G401 (cell line): ENCODE measurements around the gene LMNTD1. TPM values are rescaled to one million over a fixed set of nuclear protein-coding genes. Genes with fewer than 3 reads are reported as not detected.
"Not testable (repeated sequence)": the region's sequence is repeated elsewhere in the genome, so short reads cannot be mapped to it uniquely, and the experiment has no call there.

Source experiments
- DNase-seq: peaks from one replicate; pipeline ENCODE4 v3.0.0-alpha.2; 2015; ENCODE audit warnings: low spot score
- in situ Hi-C: cut with HindIII; loops from 2 replicates; pipeline ENCODE4 v1.10.0; 2016; ENCODE audit warnings: low sequenced_read_pairs, mixed read lengths
- total RNA-seq: library from RNA; depleted of rRNA; stranded (reverse); fragments of >200 nt; shearing (Covaris generic); gene quantifications from 2 replicates; pipeline ENCODE4 v1.2.3, GENCODE V29; 2014; rRNA removed

LMNTD1 gene
- total RNA-seq: not detected in 2 replicates

DNA sequence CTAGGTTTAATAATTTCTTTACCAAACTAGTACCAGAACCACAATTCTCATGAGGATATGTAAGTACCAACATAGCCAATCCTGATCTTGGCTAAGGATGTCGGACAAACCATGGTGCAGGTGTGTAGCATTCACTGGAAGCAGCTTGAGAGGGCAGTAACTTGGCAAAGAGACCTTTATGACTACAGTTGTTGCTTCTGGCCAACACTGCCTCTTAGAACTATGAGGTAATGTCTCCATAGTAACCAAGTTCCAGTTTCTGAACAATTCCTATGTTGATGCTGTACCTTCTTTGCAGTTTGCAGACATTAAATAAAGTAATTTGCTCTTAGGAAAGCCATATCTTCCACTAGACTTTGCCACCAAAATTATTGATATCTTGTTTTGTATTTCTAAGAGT lies at the start of gene LMNTD1:
Gene LMNTD1 (minus strand): TSS at position 186 of the 400 bp plus-strand sequence. CDS start 324 bp downstream, outside the sequence.
- DNase-seq: no peak
- in situ Hi-C loops: no loop called here

DNA sequence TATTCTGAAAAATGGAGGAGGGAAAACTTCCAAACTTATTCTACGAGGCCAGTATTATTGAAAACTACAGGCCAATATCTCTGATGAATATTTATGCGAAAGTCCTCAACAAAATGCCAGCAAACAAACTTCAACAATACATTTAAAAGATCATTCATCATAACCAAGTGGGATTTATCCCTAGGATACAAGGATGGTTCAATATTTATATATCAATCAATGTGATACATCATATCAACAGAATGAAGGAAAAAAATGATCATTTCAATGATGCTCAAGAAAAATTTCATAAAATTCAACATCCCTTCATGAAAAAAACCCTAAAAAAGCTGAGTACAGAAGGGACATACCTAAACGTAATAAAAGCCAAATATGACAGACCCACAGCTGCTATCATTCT lies 45.9 kb upstream of the LMNTD1 start:
- no peak for DNase-seq
- in situ Hi-C loops: no loop called here

- DNase-seq, in situ Hi-C loops: not testable (repeated sequence)
These were observed 42.4 kb upstream of the LMNTD1 start for GRCh38 chr12:25595496-25595895.

DNA sequence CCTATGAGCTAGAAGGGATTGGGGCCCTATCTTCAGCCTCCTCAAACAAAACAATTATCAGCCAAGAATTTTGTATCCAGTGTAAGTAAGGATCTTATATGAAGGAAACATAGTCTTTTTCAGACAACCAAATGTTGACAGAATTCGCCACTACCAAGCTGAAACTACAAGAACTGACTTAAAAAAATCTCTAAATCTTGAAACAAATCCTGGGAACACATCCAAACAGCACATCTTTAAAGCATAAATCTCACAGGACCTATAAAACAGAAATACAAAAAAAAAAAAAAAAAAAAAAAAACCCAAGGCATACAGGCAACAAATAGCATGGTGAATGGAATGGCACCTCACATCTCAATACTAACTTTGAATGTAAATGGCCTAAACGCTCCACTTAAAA lies 41.3 kb upstream of the LMNTD1 start:
- DNase-seq: no peak
- in situ Hi-C loops: no loop called here

- in situ Hi-C loops: no loop called here
- DNase-seq: no peak
These were observed 39.8 kb upstream of the LMNTD1 start for GRCh38 chr12:25592725-25593495.

DNA sequence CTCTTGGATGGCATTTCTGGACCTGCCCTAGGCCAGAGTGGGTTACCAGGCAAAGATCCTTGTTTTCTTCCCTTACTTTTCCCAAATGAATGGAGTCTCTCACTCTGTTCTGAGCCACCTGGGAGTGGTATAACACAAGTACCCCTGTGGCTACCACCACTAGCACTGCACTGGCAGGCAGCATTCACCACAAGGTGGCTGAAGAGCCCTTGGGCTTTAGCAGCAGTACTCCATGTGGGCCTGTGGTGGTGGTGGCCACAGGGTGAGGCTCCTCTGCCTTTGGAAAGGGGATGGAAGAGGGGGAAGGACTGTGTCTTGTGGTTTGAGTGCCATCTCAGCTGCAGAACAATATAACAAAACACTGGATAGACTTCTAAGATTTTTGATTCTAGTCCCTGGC lies 38.1 kb upstream of the LMNTD1 start:
- DNase-seq: no peak

DNA sequence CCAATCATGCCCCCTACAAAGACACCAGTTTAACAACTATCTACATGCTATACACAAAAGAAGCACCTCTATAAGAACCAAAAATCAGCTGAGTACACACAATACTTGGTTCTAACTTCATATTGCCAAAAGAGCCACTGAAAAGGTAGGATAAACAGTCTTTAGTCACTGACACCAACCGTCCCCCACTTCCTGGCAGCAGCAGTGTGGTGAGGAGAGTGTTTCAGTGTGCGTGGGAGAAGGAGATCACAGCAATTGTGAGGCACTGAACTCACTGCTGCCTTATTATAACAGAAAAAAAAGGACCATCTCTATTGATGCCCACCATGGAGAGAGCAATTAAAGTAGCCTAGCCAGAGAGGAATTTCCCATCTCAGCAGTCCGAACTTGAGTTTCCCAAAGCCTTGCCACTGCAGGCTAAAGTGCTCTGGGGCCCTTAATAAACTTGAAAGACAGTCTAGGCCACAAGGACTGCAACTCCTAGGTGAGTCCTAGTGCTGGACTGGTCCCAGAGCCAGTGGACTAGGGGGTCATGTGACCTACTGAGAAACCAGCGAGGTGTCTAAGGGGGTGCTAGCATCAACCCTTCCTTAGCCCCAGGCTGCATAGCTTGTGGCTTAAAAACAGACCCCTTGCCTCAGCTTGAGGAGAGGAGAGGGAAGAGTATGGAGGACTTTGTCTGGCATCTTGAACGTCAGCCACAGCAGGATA lies 37.1 kb upstream of the LMNTD1 start:
- DNase-seq: no peak
- in situ Hi-C loops: no loop called here

More for the DNA sequence above, 38.1 kb upstream of the LMNTD1 start:
- in situ Hi-C loops: no loop called here

DNA sequence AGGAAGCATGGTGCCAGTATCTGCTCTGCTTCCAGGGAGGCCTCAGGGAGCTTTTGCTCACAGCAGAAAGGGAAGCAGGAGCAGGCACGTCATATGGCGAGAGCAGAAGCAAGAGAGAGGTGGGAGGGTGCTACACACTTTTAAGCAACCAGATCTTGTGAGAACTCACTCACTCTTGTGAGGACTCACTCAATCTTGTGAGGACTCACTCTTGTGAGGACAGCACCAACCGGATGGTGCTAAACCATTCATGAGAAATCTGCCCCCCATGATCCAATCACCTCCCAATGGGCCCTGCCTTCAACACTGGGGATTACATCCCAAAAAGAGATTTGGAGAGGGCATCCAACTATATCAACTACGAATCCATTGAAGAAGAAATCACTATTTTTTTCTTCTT lies 34.3 kb upstream of the LMNTD1 start:
- no peak for DNase-seq
- in situ Hi-C loops: no loop called here

DNA sequence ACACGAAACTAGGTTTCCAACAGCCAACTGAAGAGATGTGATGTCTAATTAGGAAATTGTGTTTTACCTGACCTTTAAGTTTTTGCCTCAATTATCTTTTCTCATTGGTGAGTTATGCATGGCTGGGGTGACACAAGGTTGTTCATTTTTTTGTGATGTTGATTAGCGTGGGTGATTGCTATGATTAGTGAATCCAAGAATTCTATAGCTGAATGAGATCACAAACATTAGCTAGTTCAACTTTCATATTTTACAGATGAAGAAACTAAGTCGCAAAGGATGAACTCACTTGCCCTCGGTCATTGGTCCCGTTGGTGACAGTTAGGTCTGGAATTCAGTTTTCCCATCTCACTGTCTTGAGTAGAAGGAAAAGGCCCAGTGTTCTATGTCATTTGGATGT lies 32.6 kb upstream of the LMNTD1 start:
- in situ Hi-C loops: no loop called here
- DNase-seq: no peak

DNA sequence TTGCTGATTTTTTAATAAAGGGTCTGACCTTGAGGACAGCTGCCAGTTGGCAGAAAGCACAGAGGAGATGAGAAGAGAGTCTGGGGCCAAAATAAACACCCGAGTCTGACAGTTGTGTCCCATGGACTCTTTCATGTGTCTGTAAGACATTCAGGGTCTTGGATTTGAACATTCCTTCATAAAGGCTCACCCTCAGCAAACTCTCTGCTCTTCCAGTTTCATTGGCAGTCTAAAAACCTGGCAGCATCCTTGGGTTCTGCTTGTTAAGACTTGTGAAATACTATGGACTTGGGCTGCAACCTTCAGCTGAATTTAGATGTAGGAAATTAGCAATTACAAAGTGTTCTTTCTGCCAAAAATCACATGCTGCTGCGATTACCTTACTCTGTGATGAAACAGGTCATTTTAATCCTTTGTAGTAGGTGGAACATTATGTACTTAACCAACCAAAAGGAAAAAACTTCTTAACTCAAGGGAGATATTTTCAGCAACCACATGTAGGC lies 32.0 kb upstream of the LMNTD1 start:
- peak; percentile 27 for DNase-seq
- in situ Hi-C loops: no loop called here

DNA sequence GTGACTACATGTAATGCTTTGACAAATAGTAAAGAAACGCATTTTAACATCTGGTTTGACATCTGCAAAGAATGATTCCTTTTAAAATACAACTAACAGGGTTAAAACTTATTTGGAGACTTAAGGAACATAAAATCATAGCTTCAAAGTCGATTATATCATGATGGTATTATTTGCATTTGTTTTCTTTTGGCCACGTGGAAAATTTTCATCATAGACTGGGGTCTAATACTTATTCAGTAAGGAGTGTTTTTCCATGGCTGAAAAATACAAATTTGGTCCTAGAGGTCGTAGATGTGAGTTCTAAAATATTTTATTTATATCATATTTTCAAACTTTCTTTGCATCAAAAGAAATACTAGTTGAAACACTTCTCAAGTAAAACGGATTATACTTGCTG lies 31.5 kb upstream of the LMNTD1 start:
- in situ Hi-C loops: no loop called here
- no peak for DNase-seq

- in situ Hi-C loops: no loop called here
- no peak for DNase-seq
These were observed 30.5 kb upstream of the LMNTD1 start for GRCh38 chr12:25583545-25583944.

GRCh38 chr12:25581067-25581466 lies 28.0 kb upstream of the LMNTD1 start:
- in situ Hi-C loops: no loop called here
- DNase-seq: no peak

DNA sequence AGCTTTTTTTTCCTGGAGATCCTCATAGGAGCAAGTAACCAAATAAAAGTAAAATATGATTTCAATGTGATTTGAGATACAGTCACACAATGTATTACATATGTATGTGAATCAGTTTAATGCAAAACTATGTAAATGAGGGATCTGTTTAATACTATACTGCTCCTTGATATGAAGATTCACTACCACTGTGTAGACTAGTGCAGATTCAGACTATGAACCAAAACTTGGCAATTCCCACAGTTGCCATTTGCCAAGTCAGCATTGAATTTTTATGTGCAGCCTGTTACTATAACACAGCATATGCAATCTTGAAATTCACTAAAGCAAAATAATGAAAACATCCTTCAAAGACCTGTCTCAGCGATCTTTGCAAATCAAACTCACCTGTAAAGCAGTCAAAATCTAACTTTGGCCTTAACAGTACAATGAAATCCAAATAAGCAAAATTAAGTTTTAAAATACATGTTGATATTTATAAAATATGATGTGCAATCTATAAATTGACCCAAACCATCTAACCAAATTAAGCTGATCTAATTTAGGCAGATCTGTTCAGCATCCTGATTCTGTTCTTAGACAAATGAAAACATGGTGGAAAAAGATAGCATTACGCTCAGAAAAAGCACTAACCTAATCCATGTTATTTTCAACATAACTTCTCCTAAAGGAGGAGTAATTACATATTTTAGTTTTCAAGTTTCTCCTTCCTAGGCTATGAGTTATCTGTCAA lies 25.5 kb upstream of the LMNTD1 start:
- DNase-seq: no peak
- in situ Hi-C loops: no loop called here

DNA sequence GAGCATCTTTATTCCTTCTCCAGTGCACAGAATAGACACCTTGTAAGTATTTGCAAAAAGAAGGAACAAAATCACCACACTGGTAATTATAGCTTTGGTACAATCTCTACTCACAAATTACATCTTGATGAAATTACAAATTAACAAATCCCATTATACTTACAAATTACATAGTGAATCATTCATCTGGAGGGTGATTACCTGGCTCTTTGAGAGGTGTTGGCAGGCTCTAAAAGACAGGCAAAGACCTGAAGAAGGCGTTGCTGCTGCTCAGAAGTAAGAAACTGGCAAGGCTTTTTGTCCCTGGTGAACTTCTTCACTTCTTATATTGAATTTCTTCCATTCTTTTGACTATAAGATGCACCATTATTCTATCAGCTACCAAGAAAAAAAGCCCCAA lies 21.7 kb upstream of the LMNTD1 start:
- in situ Hi-C loops: no loop called here
- no peak for DNase-seq

- in situ Hi-C loops: no loop called here
- DNase-seq: peak; percentile 20
These were observed 20.3 kb upstream of the LMNTD1 start for GRCh38 chr12:25573346-25573745.

DNA sequence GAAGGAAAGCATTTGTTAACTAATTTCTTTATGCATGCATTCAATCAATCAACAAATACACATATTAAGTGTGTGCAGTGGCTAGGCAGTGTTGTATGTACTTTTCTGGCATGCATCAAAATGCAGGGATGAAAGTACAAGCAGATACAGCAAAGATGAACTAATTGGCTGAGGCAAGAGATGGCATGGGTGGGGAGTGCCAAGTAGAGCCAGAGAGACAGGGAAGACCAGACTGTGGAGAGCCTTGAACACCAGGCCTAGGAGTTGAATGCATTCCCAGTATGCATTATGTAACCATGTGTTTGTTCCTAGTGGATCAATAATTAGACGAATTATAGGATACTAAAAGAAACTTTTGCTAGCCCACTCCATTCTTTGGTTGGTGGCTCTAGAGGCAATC lies 17.3 kb upstream of the LMNTD1 start:
- in situ Hi-C loops: no loop called here
- no peak for DNase-seq

- DNase-seq: no peak
- in situ Hi-C loops: no loop called here
These were observed 13.3 kb upstream of the LMNTD1 start for GRCh38 chr12:25566202-25566949.

- in situ Hi-C loops: no loop called here
- no peak for DNase-seq
These were observed 5.5 kb upstream of the LMNTD1 start for GRCh38 chr12:25558586-25558985.
